Measurements from ENCODE around the gene FAM217A.
"Not testable (repeated sequence)": the region's sequence is repeated elsewhere in the genome, so short reads cannot be mapped to it uniquely, and the experiment has no call there.

FAM217A gene

GRCh38 chr6:4078691-4079471 is at the start of gene FAM217A:
Gene FAM217A (minus strand): TSS chr6:4079137. CDS start chr6:4077414, 1,723 bp downstream.
- DNase-seq (ENCODE audit: low read depth in 2 of 2), result no peak

GRCh38 chr6:4128072-4128471 is 49.1 kb upstream of the FAM217A start:
- no peak for DNase-seq (ENCODE audit: low read depth in 2 of 2)

GRCh38 chr6:4125933-4126864 is 47.3 kb upstream of the FAM217A start:
- DNase-seq (ENCODE audit: low read depth in 2 of 2), result no peak

GRCh38 chr6:4125500-4125899 is 46.6 kb upstream of the FAM217A start:
- no peak for DNase-seq (ENCODE audit: low read depth in 2 of 2)

GRCh38 chr6:4124351-4124750 is 45.4 kb upstream of the FAM217A start:
- no peak for DNase-seq (ENCODE audit: low read depth in 2 of 2)

- no peak for DNase-seq (ENCODE audit: low read depth in 2 of 2)
Measured at GRCh38 chr6:4115741-4116140, 36.8 kb upstream of the FAM217A start.

- no peak for DNase-seq (ENCODE audit: low read depth in 2 of 2)
Measured at GRCh38 chr6:4114123-4114522, 35.2 kb upstream of the FAM217A start.

GRCh38 chr6:4113649-4114048 is 34.7 kb upstream of the FAM217A start:
- no peak for DNase-seq (ENCODE audit: low read depth in 2 of 2)

GRCh38 chr6:4112366-4112765 is 33.4 kb upstream of the FAM217A start:
- DNase-seq (ENCODE audit: low read depth in 2 of 2), result no peak

GRCh38 chr6:4109363-4109815 is 30.5 kb upstream of the FAM217A start:
- DNase-seq (ENCODE audit: low read depth in 2 of 2), result not testable (repeated sequence)

GRCh38 chr6:4108561-4109093 is 29.7 kb upstream of the FAM217A start:
- no peak for DNase-seq (ENCODE audit: low read depth in 2 of 2)

GRCh38 chr6:4107873-4108272 is 28.9 kb upstream of the FAM217A start:
- no peak for DNase-seq (ENCODE audit: low read depth in 2 of 2)

- DNase-seq (ENCODE audit: low read depth in 2 of 2), result no peak
Measured at GRCh38 chr6:4105980-4106536, 27.1 kb upstream of the FAM217A start.

GRCh38 chr6:4103929-4104328 is 25.0 kb upstream of the FAM217A start:
- DNase-seq (ENCODE audit: low read depth in 2 of 2), result no peak

GRCh38 chr6:4102687-4103244 is 23.8 kb upstream of the FAM217A start:
- no peak for DNase-seq (ENCODE audit: low read depth in 2 of 2)

GRCh38 chr6:4101298-4101697 is 22.4 kb upstream of the FAM217A start:
- no peak for DNase-seq (ENCODE audit: low read depth in 2 of 2)

GRCh38 chr6:4100655-4101054 is 21.7 kb upstream of the FAM217A start:
- no peak for DNase-seq (ENCODE audit: low read depth in 2 of 2)

GRCh38 chr6:4093288-4093687 is 14.4 kb upstream of the FAM217A start:
- DNase-seq (ENCODE audit: low read depth in 2 of 2), result no peak

GRCh38 chr6:4091941-4092340 is 13.0 kb upstream of the FAM217A start:
- DNase-seq (ENCODE audit: low read depth in 2 of 2), result no peak

GRCh38 chr6:4090043-4090442 is 11.1 kb upstream of the FAM217A start:
- not testable (repeated sequence) for DNase-seq (ENCODE audit: low read depth in 2 of 2)

GRCh38 chr6:4088704-4089103 is 9.8 kb upstream of the FAM217A start:
- no peak for DNase-seq (ENCODE audit: low read depth in 2 of 2)

- DNase-seq (ENCODE audit: low read depth in 2 of 2), result no peak
Measured at GRCh38 chr6:4085332-4085700, 6.4 kb upstream of the FAM217A start.
